ENCODE data around the gene CNTNAP4.

The CNTNAP4 gene

DNA sequence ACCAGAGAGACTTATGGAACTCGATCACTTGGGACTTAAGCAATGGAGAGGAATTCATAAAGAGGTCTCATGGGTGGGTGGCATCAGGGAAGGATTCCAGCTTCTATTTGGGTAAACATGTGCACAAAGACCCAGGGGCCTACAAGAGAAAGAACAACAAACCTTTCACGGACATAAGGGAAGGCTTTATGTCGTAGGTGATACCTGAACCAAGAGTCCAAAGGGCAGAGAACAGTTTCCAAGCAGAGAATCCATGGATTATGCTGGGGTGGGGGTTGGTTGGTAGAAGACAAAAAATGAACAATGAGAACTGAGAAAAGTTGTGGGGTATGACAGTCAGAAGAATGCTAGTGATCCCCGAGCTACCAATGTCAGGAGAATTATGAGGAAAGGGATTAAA lies 119.8 kb downstream of the CNTNAP4 start:
- Mint-ChIP-seq H3K4me3 (no peak overlapping the region), H3K9me3 (no peaks in the 10 kb centered on the region), H3K36me3 (ENCODE audit: low read depth) (no peaks in the 10 kb centered on the region), H3K27me3 (ENCODE audit: low read depth) (no peaks in the 10 kb centered on the region), H3K27ac (peak overlapping the region in 1 of 3 experiments; percentile 6), H3K4me1 (no peaks in the 10 kb centered on the region)
- TF ChIP-seq, protein P1, sequence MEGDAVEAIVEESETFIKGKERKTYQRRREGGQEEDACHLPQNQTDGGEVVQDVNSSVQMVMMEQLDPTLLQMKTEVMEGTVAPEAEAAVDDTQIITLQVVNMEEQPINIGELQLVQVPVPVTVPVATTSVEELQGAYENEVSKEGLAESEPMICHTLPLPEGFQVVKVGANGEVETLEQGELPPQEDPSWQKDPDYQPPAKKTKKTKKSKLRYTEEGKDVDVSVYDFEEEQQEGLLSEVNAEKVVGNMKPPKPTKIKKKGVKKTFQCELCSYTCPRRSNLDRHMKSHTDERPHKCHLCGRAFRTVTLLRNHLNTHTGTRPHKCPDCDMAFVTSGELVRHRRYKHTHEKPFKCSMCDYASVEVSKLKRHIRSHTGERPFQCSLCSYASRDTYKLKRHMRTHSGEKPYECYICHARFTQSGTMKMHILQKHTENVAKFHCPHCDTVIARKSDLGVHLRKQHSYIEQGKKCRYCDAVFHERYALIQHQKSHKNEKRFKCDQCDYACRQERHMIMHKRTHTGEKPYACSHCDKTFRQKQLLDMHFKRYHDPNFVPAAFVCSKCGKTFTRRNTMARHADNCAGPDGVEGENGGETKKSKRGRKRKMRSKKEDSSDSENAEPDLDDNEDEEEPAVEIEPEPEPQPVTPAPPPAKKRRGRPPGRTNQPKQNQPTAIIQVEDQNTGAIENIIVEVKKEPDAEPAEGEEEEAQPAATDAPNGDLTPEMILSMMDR (IDR thresholded peaks at IDR 0.05; ENCODE audit: unreplicated experiment in 3 of 3): no peak

DNA sequence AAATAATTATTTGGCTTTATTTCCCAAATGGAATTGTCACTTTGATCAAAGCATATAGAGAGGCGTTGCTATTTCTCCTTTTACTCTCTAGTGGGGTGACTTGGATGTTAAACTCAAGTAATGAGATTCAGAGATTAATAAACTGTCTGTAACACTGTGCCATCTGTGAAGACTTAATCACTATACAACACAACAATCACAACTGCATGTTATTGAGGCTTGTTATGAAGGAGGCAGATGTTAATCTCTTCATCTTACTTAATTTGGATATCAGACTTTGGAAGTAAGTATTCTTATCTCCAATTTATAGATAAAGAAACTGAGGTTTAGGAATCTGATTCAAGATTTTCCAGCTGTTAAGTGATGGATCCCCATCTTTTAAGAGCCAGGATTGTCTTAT lies 132.5 kb downstream of the CNTNAP4 start:
- no peaks in the 10 kb centered on the region for H3K27me3 Mint-ChIP-seq (ENCODE audit: low read depth)
- no peak overlapping the region for H3K27ac Mint-ChIP-seq
- H3K9me3 Mint-ChIP-seq: no peaks in the 10 kb centered on the region
- TF ChIP-seq, protein P1 (IDR thresholded peaks at IDR 0.05; ENCODE audit: unreplicated experiment in 3 of 3): no peak
- H3K4me1 Mint-ChIP-seq: no peaks in the 10 kb centered on the region
- no peak overlapping the region for H3K4me3 Mint-ChIP-seq
- H3K36me3 Mint-ChIP-seq (ENCODE audit: low read depth): no peaks in the 10 kb centered on the region

- Mint-ChIP-seq H3K4me1 (no peaks in the 10 kb centered on the region), H3K27ac (no peak overlapping the region), H3K4me3 (no peak overlapping the region)
Measured at GRCh38 chr16:76421571-76421970, 144.4 kb downstream of the CNTNAP4 start.

DNA sequence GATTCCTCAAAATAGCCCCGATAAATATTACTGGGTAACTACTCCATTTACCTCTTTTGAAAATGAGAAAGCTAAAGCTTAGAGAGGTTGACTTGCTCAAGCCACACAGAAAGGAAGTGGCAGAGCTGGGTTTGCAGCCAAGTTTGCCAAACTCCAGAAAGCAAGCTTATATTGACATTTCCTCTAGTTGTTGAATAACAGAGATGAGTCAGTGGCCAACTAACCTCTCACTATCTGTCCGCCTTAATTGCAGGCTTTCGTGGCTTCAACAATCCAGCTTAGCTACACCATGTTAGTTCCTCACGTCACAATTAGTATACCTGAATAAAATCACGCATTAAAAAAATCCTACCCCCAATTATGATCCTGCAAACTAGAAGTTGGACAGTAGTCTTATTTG lies 151.7 kb downstream of the CNTNAP4 start:
- no peaks in the 10 kb centered on the region for H3K4me1 Mint-ChIP-seq
- H3K27me3 Mint-ChIP-seq (ENCODE audit: low read depth): peaks cover 13% of the 10 kb centered on the region
- H3K4me3 Mint-ChIP-seq: no peak overlapping the region
- no peaks in the 10 kb centered on the region for H3K9me3 Mint-ChIP-seq
- no peak overlapping the region for H3K27ac Mint-ChIP-seq
- H3K36me3 Mint-ChIP-seq (ENCODE audit: low read depth): no peaks in the 10 kb centered on the region
- TF ChIP-seq, protein P1 (IDR thresholded peaks at IDR 0.05; ENCODE audit: unreplicated experiment in 3 of 3): no peak

More at GRCh38 chr16:76421571-76421970, 144.4 kb downstream of the CNTNAP4 start:
- peaks cover 13% of the 10 kb centered on the region for H3K27me3 Mint-ChIP-seq (ENCODE audit: low read depth)
- TF ChIP-seq, protein P1 (IDR thresholded peaks at IDR 0.05; ENCODE audit: unreplicated experiment in 3 of 3): no peak
- peaks cover 5% of the 10 kb centered on the region for H3K9me3 Mint-ChIP-seq
- H3K36me3 Mint-ChIP-seq (ENCODE audit: low read depth): no peaks in the 10 kb centered on the region

- no peaks in the 10 kb centered on the region for H3K27me3 Mint-ChIP-seq (ENCODE audit: low read depth)
- no peaks in the 10 kb centered on the region for H3K36me3 Mint-ChIP-seq (ENCODE audit: low read depth)
- no peaks in the 10 kb centered on the region for H3K4me1 Mint-ChIP-seq
- H3K27ac Mint-ChIP-seq: no peak overlapping the region
- H3K9me3 Mint-ChIP-seq: peaks cover 3% of the 10 kb centered on the region
- TF ChIP-seq, protein P1 (IDR thresholded peaks at IDR 0.05; ENCODE audit: unreplicated experiment in 3 of 3): no peak
- no peak overlapping the region for H3K4me3 Mint-ChIP-seq
Measured at GRCh38 chr16:76441391-76441790, 164.2 kb downstream of the CNTNAP4 start.

DNA sequence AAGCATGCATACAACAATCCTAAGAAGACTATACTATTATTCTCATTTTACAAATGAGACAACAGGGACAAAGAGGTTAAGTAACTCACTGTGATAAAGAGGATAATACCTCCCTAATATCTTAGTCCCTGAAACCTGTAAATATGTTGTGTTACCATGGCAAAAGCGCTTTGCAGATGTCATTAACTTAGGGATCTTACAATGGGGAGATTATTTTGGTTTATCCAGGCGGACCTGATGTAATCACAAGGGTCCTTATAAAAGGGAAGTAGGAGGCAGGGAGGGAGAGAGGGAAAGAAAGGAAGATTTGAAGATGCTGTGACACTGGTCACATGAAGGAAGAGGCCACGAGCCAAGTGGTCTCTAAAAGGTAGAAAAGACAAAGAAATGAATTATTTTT lies 164.7 kb downstream of the CNTNAP4 start:
- no peaks in the 10 kb centered on the region for H3K27me3 Mint-ChIP-seq (ENCODE audit: low read depth)
- H3K4me3 Mint-ChIP-seq: no peak overlapping the region
- H3K4me1 Mint-ChIP-seq: no peaks in the 10 kb centered on the region
- H3K27ac Mint-ChIP-seq: no peak overlapping the region
- TF ChIP-seq, protein P1 (IDR thresholded peaks at IDR 0.05; ENCODE audit: unreplicated experiment in 3 of 3): no peak
- no peaks in the 10 kb centered on the region for H3K36me3 Mint-ChIP-seq (ENCODE audit: low read depth)
- peaks cover 3% of the 10 kb centered on the region for H3K9me3 Mint-ChIP-seq

All from nephron (organoid).